ENCODE results near the gene LRRC45.

GRCh38 chr17:82008941-82009405 lies 14.1 kb upstream of the LRRC45 start:
- TF ChIP-seq EZH2 (IDR thresholded peaks at IDR 0.05) (no peak), CTCF (IDR thresholded peaks at IDR 0.05 in 2 of 3, conservative IDR thresholded peaks at IDR 0.05 in 1 of 3; ENCODE audit: borderline replicate concordance in 1 of 3, insufficient read depth in 1 of 3, low read depth in 2 of 3, low read length in 2 of 3) (no peak), JUND (IDR thresholded peaks at IDR 0.05) (no peak), POLR2A (IDR thresholded peaks at IDR 0.05; ENCODE audit: borderline replicate concordance, extremely low read depth, insufficient read depth, insufficient read length) (no peak)
